LNCAP (cell line): ENCODE data around the gene PRDX3.

Experiments
- TF ChIP-seq, protein P1 (sequence below): fragments of 450-650 bp; IDR thresholded peaks from 2 replicates; pipeline ENCODE4 v1.5.1; 2017; ENCODE audit warnings: mild to moderate bottlenecking

The PRDX3 gene

DNA sequence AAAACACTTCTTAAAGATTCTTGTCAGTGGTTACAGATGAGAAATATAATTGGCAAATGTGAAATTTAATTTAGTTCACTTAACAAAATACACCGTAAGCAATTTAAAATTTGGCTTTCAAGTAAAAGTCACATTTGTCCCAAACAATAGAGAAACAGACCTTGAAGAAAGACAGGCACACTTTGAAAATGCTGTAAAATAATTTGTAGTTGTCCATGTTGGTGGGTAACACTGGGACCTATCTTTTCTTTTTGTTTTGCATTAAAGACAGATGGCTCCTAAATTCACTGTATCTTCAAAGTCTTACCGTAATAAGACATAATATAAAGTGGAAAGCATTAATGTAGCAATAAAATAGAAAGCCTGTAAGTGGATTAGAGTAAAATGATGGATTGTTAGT lies 32.0 kb upstream of the PRDX3 start:
- TF ChIP-seq, protein P1, sequence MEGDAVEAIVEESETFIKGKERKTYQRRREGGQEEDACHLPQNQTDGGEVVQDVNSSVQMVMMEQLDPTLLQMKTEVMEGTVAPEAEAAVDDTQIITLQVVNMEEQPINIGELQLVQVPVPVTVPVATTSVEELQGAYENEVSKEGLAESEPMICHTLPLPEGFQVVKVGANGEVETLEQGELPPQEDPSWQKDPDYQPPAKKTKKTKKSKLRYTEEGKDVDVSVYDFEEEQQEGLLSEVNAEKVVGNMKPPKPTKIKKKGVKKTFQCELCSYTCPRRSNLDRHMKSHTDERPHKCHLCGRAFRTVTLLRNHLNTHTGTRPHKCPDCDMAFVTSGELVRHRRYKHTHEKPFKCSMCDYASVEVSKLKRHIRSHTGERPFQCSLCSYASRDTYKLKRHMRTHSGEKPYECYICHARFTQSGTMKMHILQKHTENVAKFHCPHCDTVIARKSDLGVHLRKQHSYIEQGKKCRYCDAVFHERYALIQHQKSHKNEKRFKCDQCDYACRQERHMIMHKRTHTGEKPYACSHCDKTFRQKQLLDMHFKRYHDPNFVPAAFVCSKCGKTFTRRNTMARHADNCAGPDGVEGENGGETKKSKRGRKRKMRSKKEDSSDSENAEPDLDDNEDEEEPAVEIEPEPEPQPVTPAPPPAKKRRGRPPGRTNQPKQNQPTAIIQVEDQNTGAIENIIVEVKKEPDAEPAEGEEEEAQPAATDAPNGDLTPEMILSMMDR: no peak

DNA sequence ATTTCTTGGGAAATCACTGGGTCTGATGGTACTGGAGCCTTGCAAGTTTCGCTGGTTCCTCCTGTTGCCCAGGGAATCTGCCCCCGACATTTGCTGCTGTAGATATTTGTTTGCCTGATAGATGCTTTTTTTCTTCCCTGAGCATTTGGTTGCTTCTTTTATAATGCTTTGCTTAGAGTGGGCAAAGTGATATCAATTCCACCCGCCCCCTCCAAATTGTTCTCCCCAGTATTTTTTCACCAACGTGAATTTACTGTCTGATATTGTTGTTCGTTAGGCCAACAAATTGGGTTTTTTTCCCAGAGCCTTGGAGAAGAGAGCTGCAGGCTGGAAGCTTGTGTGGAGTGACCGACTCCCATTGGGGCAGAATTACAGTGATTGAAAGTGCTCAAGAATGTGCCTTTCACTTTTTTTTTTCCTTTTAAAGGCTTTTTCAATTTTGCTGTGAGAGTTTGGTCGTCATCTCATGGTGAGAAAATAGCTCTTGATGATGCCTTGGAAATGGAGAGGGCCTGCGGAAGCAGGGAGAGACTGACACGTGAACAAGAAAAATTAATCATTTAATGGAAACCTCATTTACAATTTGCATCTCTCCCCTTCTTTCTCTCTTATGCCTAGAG lies 31.2 kb upstream of the PRDX3 start:
- TF ChIP-seq, protein P1: peak; percentile 34

DNA sequence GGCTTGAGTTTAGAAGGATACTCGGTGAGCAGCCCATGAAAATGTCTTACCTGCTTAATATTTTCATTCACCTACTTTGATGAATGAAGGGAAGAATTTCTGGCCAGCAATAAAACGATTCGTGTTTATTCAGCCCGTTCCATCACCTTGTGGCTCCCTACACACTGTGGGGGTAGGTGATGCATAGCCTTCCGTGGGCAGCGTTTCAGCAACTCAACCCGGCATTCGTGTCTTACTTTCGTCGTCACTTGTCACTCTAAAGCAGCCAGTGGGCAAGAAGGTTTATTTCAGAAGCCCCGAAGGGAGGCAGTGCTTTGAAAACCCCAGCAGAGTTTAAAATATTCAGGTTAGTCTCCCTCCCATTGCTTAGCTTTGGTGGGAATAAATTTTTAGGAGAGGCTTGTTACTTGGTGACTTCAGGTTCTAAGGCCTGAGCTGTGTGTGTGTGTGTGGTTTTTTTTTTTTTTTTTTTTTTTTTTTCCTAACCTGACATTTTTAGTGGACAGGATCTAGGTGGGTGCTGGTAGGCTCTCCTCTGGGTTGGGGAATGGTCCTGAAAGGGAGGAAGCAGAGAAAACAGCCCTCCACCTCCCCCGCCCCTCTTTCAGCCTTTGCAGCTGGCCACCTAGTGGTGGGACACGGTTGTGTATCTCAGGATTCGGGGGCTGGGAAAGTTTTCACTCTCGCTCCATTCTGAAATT lies 30.6 kb upstream of the PRDX3 start:
- TF ChIP-seq, protein P1: peak; percentile 73

DNA sequence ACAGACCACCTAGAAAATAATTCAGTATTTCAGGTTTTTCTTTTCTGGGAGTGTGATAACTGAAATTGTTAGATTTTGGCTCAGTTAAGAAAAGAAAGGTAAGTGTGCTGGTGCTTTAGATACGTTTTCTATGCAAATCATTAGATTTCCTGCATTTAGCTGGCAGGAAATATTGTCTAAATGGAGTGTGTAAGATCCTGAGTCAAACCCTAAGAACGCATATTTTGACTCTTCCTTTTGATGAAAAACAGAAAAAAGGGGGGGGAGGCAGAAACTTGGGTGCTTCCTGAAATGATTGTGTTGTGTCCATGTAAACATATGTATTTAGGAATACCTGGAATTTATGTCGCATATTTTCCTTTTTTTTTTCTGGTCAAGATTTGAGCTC lies 29.9 kb upstream of the PRDX3 start:
- TF ChIP-seq, protein P1: no peak

DNA sequence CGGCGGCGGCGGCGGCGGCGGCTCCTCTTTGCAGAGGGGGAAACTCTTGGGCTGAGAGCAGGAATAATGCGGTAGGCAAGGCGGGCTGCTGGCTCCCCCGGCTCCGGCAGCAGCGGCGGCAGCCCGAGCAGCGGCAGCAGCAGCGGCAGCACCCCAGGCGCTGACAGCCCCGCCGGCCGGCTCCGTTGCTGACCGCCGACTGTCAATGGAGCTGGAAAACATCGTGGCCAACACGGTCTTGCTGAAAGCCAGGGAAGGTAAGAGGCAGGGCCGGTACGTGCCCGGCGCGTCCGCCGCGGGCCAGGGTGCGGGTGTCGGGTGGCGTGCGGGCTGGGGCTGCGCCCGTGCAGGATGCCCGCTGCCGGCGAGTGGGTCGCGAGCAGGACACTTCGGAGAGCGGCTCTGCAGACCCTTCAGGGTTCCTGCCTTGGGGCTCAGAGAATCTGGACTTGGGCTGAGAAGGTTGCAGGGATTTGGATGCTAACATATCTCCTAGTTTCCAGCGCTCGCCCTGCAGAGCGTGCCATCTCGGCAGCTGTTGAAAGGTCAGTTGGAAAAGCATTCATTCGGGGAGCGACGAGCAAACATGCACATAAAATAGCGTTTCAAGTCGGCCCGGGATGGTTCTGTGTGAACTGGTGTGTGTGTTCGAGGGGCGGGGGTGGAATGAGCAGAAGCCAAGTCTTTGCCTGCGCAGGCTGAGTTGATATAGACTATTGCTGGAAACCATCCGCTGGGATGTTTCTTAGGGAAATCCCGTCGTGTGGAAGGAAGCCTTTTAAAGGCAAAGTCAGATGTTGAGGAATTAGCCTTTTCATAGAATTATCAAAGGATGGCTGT lies 29.3 kb upstream of the PRDX3 start:
- TF ChIP-seq, protein P1: no peak

DNA sequence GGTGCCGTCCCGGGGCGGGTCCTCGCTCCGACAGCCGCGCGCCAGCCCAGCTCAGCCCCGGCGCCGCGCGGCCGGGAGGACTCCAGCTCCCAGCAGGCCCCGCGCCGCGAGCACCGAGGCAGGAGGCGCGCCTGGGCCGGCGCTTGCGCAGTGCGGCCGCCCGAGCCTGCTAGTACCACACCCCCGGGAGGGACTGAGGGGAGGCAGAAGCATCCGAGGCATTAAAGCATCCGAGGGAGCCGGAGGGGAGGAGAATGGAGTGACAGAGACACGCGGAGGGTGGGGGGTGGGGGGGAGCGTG lies 28.7 kb upstream of the PRDX3 start, which contains the start of gene GRK5:
TSS of gene GRK5 (plus strand) at position 206 of the 301 bp plus-strand sequence. CDS start 347 bp downstream, outside the sequence.
- TF ChIP-seq, protein P1: no peak

DNA sequence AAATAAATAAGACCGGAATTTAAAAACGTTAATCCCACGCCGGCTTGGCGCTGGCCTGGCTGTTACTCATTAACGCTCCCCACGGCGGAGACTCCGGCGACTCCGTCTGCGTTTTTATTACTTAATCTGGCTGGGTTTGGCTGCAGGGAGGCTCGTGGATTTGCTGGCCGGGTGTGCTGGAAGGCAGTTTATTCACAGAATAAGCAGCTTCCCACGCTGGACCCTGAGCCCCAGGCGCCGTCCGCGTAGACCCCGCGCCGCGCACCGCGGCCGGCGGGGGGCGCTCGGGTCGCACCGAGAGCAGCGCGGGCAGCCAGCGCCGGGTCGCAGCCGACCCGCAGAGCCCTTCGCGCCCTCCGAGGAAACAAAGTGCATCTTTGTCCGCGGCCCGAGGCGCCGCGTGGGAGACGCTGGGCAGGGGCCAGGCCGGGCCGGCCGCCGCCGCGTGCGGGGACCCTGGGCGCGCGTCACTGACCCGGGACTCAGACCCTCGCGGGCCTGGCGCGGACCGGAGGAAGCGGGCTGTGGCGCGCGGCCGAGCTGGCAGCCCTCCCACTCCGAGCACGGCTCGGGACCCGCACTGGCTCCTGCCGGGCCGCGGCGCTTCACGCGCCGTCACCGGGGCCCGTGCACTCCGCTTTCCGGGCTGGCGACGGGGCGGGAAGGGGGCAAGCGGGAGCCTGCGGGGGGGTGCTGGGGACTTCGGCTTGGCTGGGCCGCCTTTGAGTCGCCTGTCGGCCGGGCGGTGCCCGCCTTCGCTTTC lies 28.2 kb upstream of the PRDX3 start:
- TF ChIP-seq, protein P1: peak; percentile 89
